Common myeloid progenitor, CD34-positive (primary cell): Measurements from ENCODE around the gene LONRF2.

Experiments
- CTCF ChIA-PET: fragments of 350-600 bp; sonication (Branson Sonifier 250); formaldehyde crosslinking; loops from one replicate; lab custom pipeline; 2021; ENCODE audit warnings: antibody characterized with exemption; lab: Charles Lee
- POLR2A ChIA-PET: fragments of 350-600 bp; sonication (Branson Sonifier 250); formaldehyde crosslinking; loops from one replicate; lab custom pipeline; 2021; ENCODE audit warnings: antibody characterized with exemption; lab: Charles Lee
- DNase-seq, 3 donors: peaks; one replicate each; pipeline versions ENCODE4 v3.0.0 to v3.0.0-alpha.2; 2013
- H3K27ac ChIP-seq, 2 experiments: 1 replicate in 1 of 2; 2 replicates in 1 of 2; pipeline ENCODE4 v1.7.0; 2013; ENCODE audit warnings: inconsistent platforms in 2 of 2, low read length in 2 of 2, mild to moderate bottlenecking in 2 of 2, low read depth in 1 of 2, moderate library complexity in 1 of 2; ENCODE audit not compliant: severe bottlenecking in 2 of 2, insufficient read depth in 1 of 2, poor library complexity in 1 of 2
- H3K27me3 ChIP-seq, 5 experiments: replicated peaks in 2 of 5; 1 replicate in 3 of 5; 2 replicates in 2 of 5; pipeline versions ENCODE4 v1.6.1 to v1.7.0; 2013; ENCODE audit warnings: low read length in 4 of 5, mild to moderate bottlenecking in 2 of 5, moderate library complexity in 2 of 5, inconsistent platforms in 1 of 5; ENCODE audit not compliant: insufficient read depth in 5 of 5, control insufficient read depth in 4 of 5
- H3K36me3 ChIP-seq, 4 experiments: 1 replicate in 2 of 4; 2 replicates in 2 of 4; pipeline versions ENCODE4 v1.6.1 to v1.7.0; 2013; ENCODE audit warnings: low read length in 3 of 4, control low read depth in 1 of 4, mild to moderate bottlenecking in 1 of 4; ENCODE audit not compliant: control insufficient read depth in 4 of 4, insufficient read depth in 4 of 4
- H3K4me1 ChIP-seq, 4 experiments: 1 replicate in 3 of 4; 2 replicates in 1 of 4; pipeline versions ENCODE4 v1.6.1 to v1.7.1; 2013; ENCODE audit warnings: low read length in 3 of 4, mild to moderate bottlenecking in 3 of 4, control low read depth in 1 of 4, inconsistent platforms in 1 of 4, moderate library complexity in 1 of 4; ENCODE audit not compliant: control insufficient read depth in 4 of 4, insufficient read depth in 4 of 4; ENCODE audit errors: control extremely low read depth in 1 of 4
- H3K4me3 ChIP-seq, 7 experiments: 1 replicate in 4 of 7; 2 replicates in 3 of 7; pipeline versions ENCODE4 v1.5.1 to v1.7.0; 2013; ENCODE audit warnings: mild to moderate bottlenecking in 7 of 7, low read length in 6 of 7, moderate library complexity in 6 of 7, inconsistent platforms in 2 of 7, low read depth in 2 of 7, control low read depth in 1 of 7; ENCODE audit not compliant: insufficient read depth in 4 of 7, control insufficient read depth in 1 of 7; ENCODE audit errors: extremely low read depth in 1 of 7
- H3K9me3 ChIP-seq, 5 experiments: 1 replicate in 4 of 5; 2 replicates in 1 of 5; pipeline versions ENCODE4 v1.6.1 to v1.7.1; 2013; ENCODE audit warnings: low read length in 4 of 5, mild to moderate bottlenecking in 2 of 5, inconsistent platforms in 1 of 5, low read depth in 1 of 5, moderate library complexity in 1 of 5; ENCODE audit not compliant: control insufficient read depth in 4 of 5, insufficient read depth in 2 of 5; ENCODE audit errors: control extremely low read depth in 1 of 5
- WGBS: methylation state at CpG from one replicate; pipeline ENCODE4 v1.1.5; 2013; ENCODE audit not compliant: insufficient coverage; 5-methylcytosine and 5-hydroxymethylcytosine counted together

LONRF2 gene

GRCh38 chr2:100277540-100278207 is 44.6 kb downstream of the LONRF2 start:
- H3K4me3 ChIP-seq, result no peak overlapping the region
- H3K27me3 ChIP-seq, result no peaks in the 10 kb centered on the region
- ChIA-PET CTCF (interaction anchor here (7.3 kb wide), 1 partner anchor 15 kb away, joined by 51 read pairs; no protein-coding TSS in a partner anchor), POLR2A (no interaction called here)
- no peaks in the 10 kb centered on the region for H3K36me3 ChIP-seq
- WGBS, result 98% methylated on average over 9 of the region's 12 CpGs
- no peaks in the 10 kb centered on the region for H3K9me3 ChIP-seq
- no peak overlapping the region for H3K27ac ChIP-seq
- peaks cover 0 to 3% (median 0%) of the 10 kb centered on the region in 4 experiments for H3K4me1 ChIP-seq
- DNase-seq, result no peak

DNA sequence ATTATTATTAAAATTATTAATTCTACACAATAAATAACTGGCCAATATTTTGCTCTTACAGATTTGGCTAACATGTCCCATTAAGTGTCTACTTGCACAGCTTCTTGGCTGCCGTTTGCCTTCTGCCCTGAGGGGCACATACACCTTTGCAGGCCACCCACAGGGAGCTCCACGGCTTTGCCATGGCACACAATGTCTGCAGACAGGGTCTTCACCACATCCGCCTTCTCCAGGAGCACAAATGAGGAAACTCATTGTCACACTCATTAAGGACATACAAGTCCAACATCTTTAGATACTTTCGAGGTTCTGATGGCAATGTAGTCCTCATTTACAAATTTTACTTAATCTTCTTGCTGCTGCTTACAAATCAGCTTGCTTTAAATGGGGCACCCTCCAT is 45.6 kb downstream of the LONRF2 start:
- Histone ChIP-seq H3K9me3 (no peaks in the 10 kb centered on the region), H3K4me1 (peaks cover 0 to 3% (median 0%) of the 10 kb centered on the region in 4 experiments), H3K36me3 (no peaks in the 10 kb centered on the region), H3K27me3 (no peaks in the 10 kb centered on the region), H3K27ac (no peak overlapping the region), H3K4me3 (no peak overlapping the region)
- WGBS, result 100% methylated on average over 4 of the region's 4 CpGs
- CTCF ChIA-PET, result interaction anchor here (0.7 to 7.3 kb wide), 2 partner anchors 14 to 699 kb away, joined by 3 to 51 read pairs; no protein-coding TSS in a partner anchor
- DNase-seq, result no peak
- POLR2A ChIA-PET, result no interaction called here

- Histone ChIP-seq H3K27ac (no peak overlapping the region), H3K4me1 (peaks cover 0 to 3% (median 0%) of the 10 kb centered on the region in 4 experiments), H3K36me3 (no peaks in the 10 kb centered on the region), H3K27me3 (no peaks in the 10 kb centered on the region), H3K9me3 (peaks cover 0 to 3% (median 0%) of the 10 kb centered on the region in 5 experiments), H3K4me3 (no peak overlapping the region)
- WGBS, result 90% methylated on average over 10 of the region's 10 CpGs
- POLR2A ChIA-PET, result no interaction called here
- DNase-seq, result no peak
- CTCF ChIA-PET, result interaction anchor here (1.3 to 7.3 kb wide), 2 partner anchors 13 to 104 kb away, joined by 3 to 51 read pairs; no protein-coding TSS in a partner anchor
Observed at GRCh38 chr2:100275200-100275589, 47.1 kb downstream of the LONRF2 start.

DNA sequence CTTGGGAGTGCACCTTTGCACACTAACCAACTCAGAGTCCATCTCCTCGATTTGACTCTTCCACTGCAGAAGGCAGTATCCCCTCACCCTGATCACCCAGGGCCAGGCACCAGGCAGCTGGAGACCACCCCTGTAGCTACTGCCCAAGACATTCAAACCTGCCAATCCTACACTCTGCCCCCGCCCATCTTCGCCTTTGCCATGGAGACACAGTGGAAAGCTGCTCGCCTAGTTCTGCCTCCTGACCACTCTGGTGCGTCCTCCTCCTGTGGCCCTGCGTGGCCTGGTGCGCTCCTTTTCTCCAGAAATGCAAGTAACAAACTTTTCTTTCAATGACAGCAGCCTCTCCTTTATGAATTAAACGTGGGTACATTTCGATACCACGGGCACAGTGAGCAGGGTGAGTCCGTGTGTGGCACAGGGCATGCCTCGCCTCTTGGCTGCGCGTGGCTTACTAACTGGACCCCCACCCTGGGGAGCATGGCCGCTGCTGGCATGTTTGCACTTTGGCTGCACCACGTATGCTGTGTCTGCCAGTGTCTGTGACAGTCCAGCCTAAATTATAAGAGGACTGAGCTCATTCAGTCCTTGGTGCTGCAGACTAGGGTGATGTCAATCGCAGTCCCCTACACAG is 47.6 kb downstream of the LONRF2 start:
- H3K4me1 ChIP-seq, result peaks cover 0 to 3% (median 0%) of the 10 kb centered on the region in 4 experiments
- 97% methylated on average over 16 of the region's 17 CpGs for WGBS
- H3K36me3 ChIP-seq, result no peaks in the 10 kb centered on the region
- H3K4me3 ChIP-seq, result no peak overlapping the region
- no peak overlapping the region for H3K27ac ChIP-seq
- no peak for DNase-seq
- POLR2A ChIA-PET, result no interaction called here
- CTCF ChIA-PET, result interaction anchor here (1.3 to 7.3 kb wide), 2 partner anchors 12 to 104 kb away, joined by 3 to 51 read pairs; no protein-coding TSS in a partner anchor
- peaks cover 0 to 3% (median 0%) of the 10 kb centered on the region in 5 experiments for H3K9me3 ChIP-seq
- H3K27me3 ChIP-seq, result no peaks in the 10 kb centered on the region

- Histone ChIP-seq H3K9me3 (peaks cover 0 to 3% (median 0%) of the 10 kb centered on the region in 5 experiments), H3K36me3 (no peaks in the 10 kb centered on the region), H3K4me3 (no peak overlapping the region), H3K4me1 (peaks cover 0 to 2% (median 0%) of the 10 kb centered on the region in 4 experiments), H3K27me3 (no peaks in the 10 kb centered on the region), H3K27ac (no peak overlapping the region)
- POLR2A ChIA-PET, result no interaction called here
- peak in 2 of 3 donors; percentile 5 to 26 for DNase-seq
- CTCF ChIA-PET, result interaction anchor here (1.3 to 7.3 kb wide), 2 partner anchors 12 to 105 kb away, joined by 3 to 51 read pairs; no protein-coding TSS in a partner anchor
- 50% methylated on average over 5 of the region's 6 CpGs for WGBS
Observed at GRCh38 chr2:100274076-100274475, 48.2 kb downstream of the LONRF2 start.

DNA sequence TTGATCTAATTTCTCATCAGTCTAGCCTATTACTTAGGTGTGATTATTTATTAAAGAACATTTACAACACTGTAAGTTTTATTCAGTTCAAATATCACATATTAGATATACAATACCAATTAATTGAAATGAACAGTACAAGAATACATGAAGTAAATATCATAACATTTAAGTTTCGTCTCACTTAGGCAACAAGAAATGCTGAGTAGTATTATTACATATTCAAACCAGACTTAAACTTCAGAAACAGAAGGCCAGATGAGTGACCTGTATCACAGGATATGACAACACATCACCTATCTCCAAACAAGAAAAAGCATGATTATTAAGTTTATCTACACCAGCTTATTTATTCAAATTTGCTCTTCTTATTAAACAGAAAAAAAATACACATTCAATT is 48.9 kb downstream of the LONRF2 start:
- Histone ChIP-seq H3K9me3 (peaks cover 0 to 3% (median 0%) of the 10 kb centered on the region in 5 experiments), H3K27ac (no peak overlapping the region), H3K4me3 (no peak overlapping the region), H3K27me3 (no peaks in the 10 kb centered on the region), H3K4me1 (no peaks in the 10 kb centered on the region), H3K36me3 (no peaks in the 10 kb centered on the region)
- ChIA-PET POLR2A (no interaction called here), CTCF (interaction anchor here (7.3 kb wide), 1 partner anchor 11 kb away, joined by 51 read pairs; no protein-coding TSS in a partner anchor)
- no peak for DNase-seq
- WGBS, result no CpG with 5 or more reads among the region's 1 CpG
